T47D (cell line): Measurements from ENCODE around the gene FGFR2.

ENCODE experiments used
- DNase-seq, 2 experiments: peaks; one replicate each; pipeline versions ENCODE4 v3.0.0 to v3.0.0-alpha.2; 2011 to 2012; ENCODE audit warnings: low read depth in 1 of 2, low spot score in 1 of 2
- JUND ChIP-seq: IDR thresholded peaks from 2 replicates; pipeline ENCODE4 v1.6.1; 2012; ENCODE audit warnings: low read depth
- in situ Hi-C: cut with HindIII; loops from 2 replicates; pipeline ENCODE4 v1.10.0; 2016; ENCODE audit warnings: low sequenced_read_pairs, low pct_unique_long_range_greater_than_20kb

The FGFR2 gene

GRCh38 chr10:121428867-121429266 is 169.4 kb downstream of the FGFR2 start:
- no peak for DNase-seq
- in situ Hi-C loops = no loop called here
- no peak for TF ChIP-seq JUND
